Calu3 (cell line): ENCODE data around the gene THOC5. TPM values are rescaled to one million over a fixed set of nuclear protein-coding genes. Genes with fewer than 3 reads are reported as not detected.

Experiments
- BruUV-seq: library from RNA; stranded (reverse); fragments of 400-500 nt; replicated peaks from 2 replicates; lab custom pipeline; 2021; lab: Mats Ljungman, UMichigan
- CTCF ChIA-PET: fragments of 300-600 bp; sonication (Branson Sonifier 250); formaldehyde crosslinking; loops from one replicate; lab custom pipeline; 2022; ENCODE audit warnings: antibody characterized with exemption; lab: Charles Lee
- DNase-seq: peaks from one replicate; pipeline ENCODE4 v3.0.0; 2022
- H3K27ac Mint-ChIP-seq: one replicate; pipeline ENCODE4 v1.8.0; 2022; ENCODE audit warnings: mixed read lengths; ENCODE audit not compliant: unreplicated experiment
- H3K27me3 Mint-ChIP-seq: one replicate; pipeline ENCODE4 v1.8.0; 2022; ENCODE audit warnings: mixed read lengths; ENCODE audit not compliant: unreplicated experiment
- H3K36me3 Mint-ChIP-seq: one replicate; pipeline ENCODE4 v1.8.0; 2022; ENCODE audit warnings: mild to moderate bottlenecking, moderate library complexity, mixed read lengths; ENCODE audit not compliant: insufficient read depth, unreplicated experiment
- H3K4me1 Mint-ChIP-seq: one replicate; pipeline ENCODE4 v1.8.0; 2022; ENCODE audit warnings: mild to moderate bottlenecking, low read depth, mixed read lengths; ENCODE audit not compliant: unreplicated experiment
- H3K4me3 Mint-ChIP-seq: one replicate; pipeline ENCODE4 v1.8.0; 2022; ENCODE audit warnings: mild to moderate bottlenecking, low read depth, moderate library complexity, mixed read lengths; ENCODE audit not compliant: unreplicated experiment
- H3K9me3 Mint-ChIP-seq: one replicate; pipeline ENCODE4 v1.8.0; 2022; ENCODE audit warnings: low read depth, mixed read lengths; ENCODE audit not compliant: unreplicated experiment
- intact Hi-C: fragments of 100-400 bp; cut with micrococcal nuclease; formaldehyde crosslinking; loops from one replicate; pipeline ENCODE4 v1.10.0; 2022; ENCODE audit not compliant: unreplicated experiment
- total RNA-seq: library from RNA; stranded (reverse); gene quantifications from 2 replicates; pipeline ENCODE4 v1.2.3, GENCODE V29; 2022
- TF ChIP-seq, protein P1 (sequence below): fragments of 200-600 bp; IDR thresholded peaks from one replicate; pipeline ENCODE4 v1.8.0; 2022; ENCODE audit warnings: antibody characterized with exemption; ENCODE audit not compliant: unreplicated experiment

Gene THOC5
- total RNA-seq, 1 experiment from 2014 or later, result 67.6 TPM

DNA sequence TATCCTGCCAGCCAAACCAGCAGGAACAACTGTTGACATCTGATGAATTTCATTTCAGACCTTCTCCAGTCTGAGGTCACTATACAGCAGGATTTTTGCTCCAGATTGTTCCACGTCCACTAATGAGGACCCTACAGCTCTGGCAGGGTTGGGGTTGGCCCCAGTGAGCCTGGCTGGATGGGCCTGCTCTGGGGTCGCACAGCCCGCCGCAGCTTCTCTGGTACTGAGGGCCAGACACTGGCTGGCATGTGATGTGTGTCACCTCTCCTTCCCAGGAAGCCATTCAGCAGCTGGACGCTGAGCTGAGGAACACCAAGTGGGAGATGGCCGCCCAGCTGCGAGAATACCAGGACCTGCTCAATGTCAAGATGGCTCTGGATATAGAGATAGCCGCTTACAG lies 68.1 kb downstream of the THOC5 start:
- intact Hi-C loops, result no loop called here

DNA sequence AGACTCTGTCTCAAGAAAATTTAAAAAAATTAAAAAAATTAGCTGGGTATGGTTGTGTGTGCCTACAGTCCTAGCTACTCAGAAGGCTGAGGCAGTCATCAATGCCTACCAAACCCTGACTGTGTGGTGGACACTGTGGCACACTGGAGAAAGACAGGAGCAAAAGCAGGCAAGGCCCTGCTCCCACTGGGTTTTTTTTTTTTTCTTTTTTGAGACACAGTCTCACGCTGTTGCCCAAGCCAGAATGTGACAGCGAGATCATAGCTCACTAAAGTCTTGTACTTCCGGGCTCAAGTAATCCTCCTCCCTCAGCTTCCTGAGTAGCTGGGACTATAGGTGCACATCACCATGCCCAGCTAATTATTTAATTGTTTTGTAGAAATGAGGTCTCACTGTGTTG lies 68.9 kb downstream of the THOC5 start:
- BruUV-seq, result no TSS peak
- Mint-ChIP-seq H3K27ac (no peak overlapping the region), H3K27me3 (peaks cover 53% of the 10 kb centered on the region), H3K36me3 (no peaks in the 10 kb centered on the region), H3K4me1 (no peaks in the 10 kb centered on the region), H3K4me3 (no peak overlapping the region), H3K9me3 (peaks cover 3% of the 10 kb centered on the region)
- no peak for DNase-seq
- TF ChIP-seq, protein P1, sequence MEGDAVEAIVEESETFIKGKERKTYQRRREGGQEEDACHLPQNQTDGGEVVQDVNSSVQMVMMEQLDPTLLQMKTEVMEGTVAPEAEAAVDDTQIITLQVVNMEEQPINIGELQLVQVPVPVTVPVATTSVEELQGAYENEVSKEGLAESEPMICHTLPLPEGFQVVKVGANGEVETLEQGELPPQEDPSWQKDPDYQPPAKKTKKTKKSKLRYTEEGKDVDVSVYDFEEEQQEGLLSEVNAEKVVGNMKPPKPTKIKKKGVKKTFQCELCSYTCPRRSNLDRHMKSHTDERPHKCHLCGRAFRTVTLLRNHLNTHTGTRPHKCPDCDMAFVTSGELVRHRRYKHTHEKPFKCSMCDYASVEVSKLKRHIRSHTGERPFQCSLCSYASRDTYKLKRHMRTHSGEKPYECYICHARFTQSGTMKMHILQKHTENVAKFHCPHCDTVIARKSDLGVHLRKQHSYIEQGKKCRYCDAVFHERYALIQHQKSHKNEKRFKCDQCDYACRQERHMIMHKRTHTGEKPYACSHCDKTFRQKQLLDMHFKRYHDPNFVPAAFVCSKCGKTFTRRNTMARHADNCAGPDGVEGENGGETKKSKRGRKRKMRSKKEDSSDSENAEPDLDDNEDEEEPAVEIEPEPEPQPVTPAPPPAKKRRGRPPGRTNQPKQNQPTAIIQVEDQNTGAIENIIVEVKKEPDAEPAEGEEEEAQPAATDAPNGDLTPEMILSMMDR, result no peak
- CTCF ChIA-PET, result no interaction called here
- intact Hi-C loops, result no loop called here

More for the DNA sequence above, 68.1 kb downstream of the THOC5 start:
- no peak overlapping the region for H3K27ac Mint-ChIP-seq
- no peak for DNase-seq
- H3K9me3 Mint-ChIP-seq, result peaks cover 8% of the 10 kb centered on the region
- no peaks in the 10 kb centered on the region for H3K36me3 Mint-ChIP-seq
- no peak overlapping the region for H3K4me3 Mint-ChIP-seq
- CTCF ChIA-PET, result no interaction called here
- H3K4me1 Mint-ChIP-seq, result no peaks in the 10 kb centered on the region
- peaks cover 54% of the 10 kb centered on the region for H3K27me3 Mint-ChIP-seq
- no TSS peak for BruUV-seq
- TF ChIP-seq, protein P1, result no peak

- no TSS peak for BruUV-seq
- TF ChIP-seq, protein P1, result no peak
- CTCF ChIA-PET, result interaction anchor here (0.6 to 0.7 kb wide), 2 partner anchors 52 to 154 kb away, joined by 3 to 4 read pairs; no protein-coding TSS in a partner anchor
These were observed 70.3 kb downstream of the THOC5 start for GRCh38 chr22:29483254-29483653.

GRCh38 chr22:29482726-29483125 lies 70.8 kb downstream of the THOC5 start:
- Mint-ChIP-seq H3K4me1 (no peaks in the 10 kb centered on the region), H3K9me3 (no peaks in the 10 kb centered on the region), H3K27ac (no peak overlapping the region), H3K36me3 (no peaks in the 10 kb centered on the region), H3K27me3 (peaks cover 53% of the 10 kb centered on the region), H3K4me3 (no peak overlapping the region)
- TF ChIP-seq, protein P1, result no peak
- intact Hi-C loops, result no loop called here
- no TSS peak for BruUV-seq
- CTCF ChIA-PET, result interaction anchor here (0.7 kb wide), 1 partner anchor 153 kb away, joined by 4 read pairs; no protein-coding TSS in a partner anchor
- DNase-seq, result no peak

More at GRCh38 chr22:29483254-29483653, 70.3 kb downstream of the THOC5 start:
- Mint-ChIP-seq H3K27me3 (peaks cover 53% of the 10 kb centered on the region), H3K36me3 (no peaks in the 10 kb centered on the region), H3K9me3 (no peaks in the 10 kb centered on the region), H3K4me3 (no peak overlapping the region), H3K4me1 (no peaks in the 10 kb centered on the region), H3K27ac (no peak overlapping the region)
- no peak for DNase-seq
- intact Hi-C loops, result no loop called here
